HCT116 (cell line): ENCODE data around the gene PPIL3. TPM values are rescaled to one million over a fixed set of nuclear protein-coding genes. Genes with fewer than 3 reads are reported as not detected.

Experiments used
- ATAC-seq: fragments of 200-7000 bp; cut with Tn5 transposase; 2 replicates; pipeline ENCODE4 v1.9.1; 2020; ENCODE audit warnings: mild to moderate bottlenecking, moderate library complexity
- BruUV-seq: library from RNA; stranded (reverse); fragments of 400-500 nt; replicated peaks from 2 replicates; lab custom pipeline; 2021; lab: Mats Ljungman, UMichigan
- CTCF ChIA-PET: fragments of 300-600 bp; sonication (Branson Sonifier 250); formaldehyde crosslinking; loops from one replicate; lab custom pipeline; 2021; ENCODE audit warnings: antibody characterized with exemption; lab: Charles Lee
- POLR2A ChIA-PET: fragments of 300-600, 350-600 bp; sonication (Branson Sonifier 250); formaldehyde crosslinking; loops from one replicate; lab custom pipeline; 2021; ENCODE audit warnings: antibody characterized with exemption; lab: Charles Lee
- RAD21 ChIA-PET, 2 experiments: fragments of 300-600 bp; sonication (Branson Sonifier 250); formaldehyde crosslinking; loops; one replicate each; lab custom pipeline; 2023; ENCODE audit warnings: low total read pairs in 2 of 2; ENCODE audit not compliant: uncharacterized antibody in 2 of 2, unreplicated experiment in 2 of 2, low non-redundant PET in 1 of 2; lab: Charles Lee
- DNase-seq: peaks from one replicate; pipeline ENCODE4 v3.0.0-alpha.2; 2010; ENCODE audit warnings: low read depth, low spot score
- H2AFZ ChIP-seq: fragments of 200-600 bp; shearing (Covaris generic), sonication (generic); 2 replicates; pipeline ENCODE4 v1.6.1; 2017; ENCODE audit warnings: low read depth, mixed run types, mixed read lengths, antibody characterized with exemption, low read length; ENCODE audit not compliant: poor library complexity, severe bottlenecking
- H3K27ac ChIP-seq: 2 replicates; pipeline ENCODE4 v1.5.1; 2012; ENCODE audit warnings: low read depth, low read length
- H3K27me3 ChIP-seq: fragments of 200-600 bp; sonication (generic); 2 replicates; pipeline ENCODE4 v1.6.1; 2016; ENCODE audit warnings: mixed run types, low read length, mixed read lengths; ENCODE audit not compliant: insufficient read depth
- H3K36me3 ChIP-seq, 2 experiments: fragments of 200-500 bp in 1 of 2; fragments of 200-600 bp in 1 of 2; sonication (Bioruptor generic) in 1 of 2; sonication (generic) in 1 of 2; 2 replicates each; pipeline versions ENCODE4 v1.5.1 to v1.6.1; 2014 to 2016; ENCODE audit warnings: low read length in 2 of 2, inconsistent platforms in 1 of 2, mixed read lengths in 1 of 2, mixed run types in 1 of 2; ENCODE audit not compliant: insufficient read depth in 2 of 2, control insufficient read depth in 1 of 2
- H3K4me1 ChIP-seq, 2 experiments: fragments of 200-600 bp in 1 of 2; sonication (generic) in 1 of 2; 2 replicates each; pipeline versions ENCODE4 v1.5.1 to v1.6.1; 2012 to 2017; ENCODE audit warnings: low read length in 2 of 2, inconsistent platforms in 1 of 2, mild to moderate bottlenecking in 1 of 2, mixed read lengths in 1 of 2, mixed run types in 1 of 2, moderate library complexity in 1 of 2; ENCODE audit not compliant: insufficient read depth in 2 of 2, control insufficient read depth in 1 of 2
- H3K4me2 ChIP-seq: fragments of 200-600 bp; sonication (generic); 2 replicates; pipeline ENCODE4 v1.6.1; 2017; ENCODE audit warnings: mixed run types, low read length, mixed read lengths
- H3K4me3 ChIP-seq, 2 experiments: fragments of 200-600 bp in 1 of 2; sonication (generic) in 1 of 2; replicated peaks in 1 of 2; 2 replicates each; pipeline ENCODE4 v1.5.1; 2011 to 2016; ENCODE audit warnings: low read length in 2 of 2, control low read depth in 1 of 2, low read depth in 1 of 2, mild to moderate bottlenecking in 1 of 2, mixed read lengths in 1 of 2, mixed run types in 1 of 2
- H3K79me2 ChIP-seq: fragments of 200-600 bp; sonication (generic); 2 replicates; pipeline ENCODE4 v1.6.1; 2017; ENCODE audit warnings: mild to moderate bottlenecking, mixed run types, low read length, moderate library complexity, mixed read lengths; ENCODE audit not compliant: insufficient read depth
- H3K9ac ChIP-seq: fragments of 200-600 bp; sonication (generic); 2 replicates; pipeline ENCODE4 v1.6.1; 2016; ENCODE audit warnings: low read length, mixed read lengths
- H3K9me2 ChIP-seq: fragments of 200-600 bp; sonication (generic), shearing (Covaris generic); 2 replicates; pipeline ENCODE4 v1.6.1; 2017; ENCODE audit warnings: mixed run types, mild to moderate bottlenecking, moderate library complexity; ENCODE audit not compliant: insufficient read depth
- H3K9me3 ChIP-seq, 2 experiments: fragments of 200-500 bp in 1 of 2; fragments of 200-600 bp in 1 of 2; sonication (Bioruptor generic) in 1 of 2; sonication (generic) in 1 of 2; 2 replicates each; pipeline ENCODE4 v1.6.1; 2014 to 2017; ENCODE audit warnings: low read length in 2 of 2, mixed read lengths in 2 of 2, inconsistent platforms in 1 of 2, low read depth in 1 of 2, mild to moderate bottlenecking in 1 of 2, mixed run types in 1 of 2, moderate library complexity in 1 of 2; ENCODE audit not compliant: control insufficient read depth in 1 of 2, insufficient read depth in 1 of 2
- H4K20me1 ChIP-seq: fragments of 200-600 bp; sonication (generic), shearing (Covaris generic); 2 replicates; pipeline ENCODE4 v1.6.1; 2017; ENCODE audit warnings: mixed run types, mild to moderate bottlenecking, moderate library complexity; ENCODE audit not compliant: insufficient read depth
- CBX3 ChIP-seq: IDR thresholded peaks from 2 replicates; pipeline ENCODE4 v1.6.1; 2012; ENCODE audit warnings: low read depth
- CEBPB ChIP-seq: IDR thresholded peaks from 2 replicates; pipeline ENCODE4 v1.6.1; 2012; ENCODE audit warnings: low read depth
- EGR1 ChIP-seq: IDR thresholded peaks from 2 replicates; pipeline ENCODE4 v1.6.1; 2012; ENCODE audit warnings: low read depth
- ELF1 ChIP-seq: IDR thresholded peaks from 2 replicates; pipeline ENCODE4 v1.6.1; 2012; ENCODE audit warnings: low read depth, borderline replicate concordance
- EZH2 ChIP-seq: fragments of 200-600 bp; sonication (generic); IDR thresholded peaks from 2 replicates; pipeline ENCODE4 v1.6.1; 2017; ENCODE audit warnings: antibody characterized with exemption, mixed run types
- EZH2phosphoT487 ChIP-seq: fragments of 200-600 bp; IDR thresholded peaks from 2 replicates; pipeline ENCODE4 v1.6.1; 2018; ENCODE audit warnings: antibody characterized with exemption, borderline replicate concordance
- FOSL1 ChIP-seq: IDR thresholded peaks from 2 replicates; pipeline ENCODE4 v1.6.1; 2012; ENCODE audit warnings: low read depth
- JUND ChIP-seq: IDR thresholded peaks from 2 replicates; pipeline ENCODE4 v1.6.1; 2012
- POLR2A ChIP-seq: IDR thresholded peaks from 2 replicates; pipeline ENCODE4 v1.7.0; 2011; ENCODE audit warnings: borderline replicate concordance; ENCODE audit not compliant: insufficient read depth, insufficient read length; ENCODE audit errors: extremely low read depth
- RAD21 ChIP-seq: IDR thresholded peaks from 2 replicates; pipeline ENCODE4 v1.6.1; 2012; ENCODE audit warnings: low read depth, mild to moderate bottlenecking
- SIN3A ChIP-seq: IDR thresholded peaks from 2 replicates; pipeline ENCODE4 v1.6.1; 2012; ENCODE audit warnings: low read depth
- SP1 ChIP-seq: IDR thresholded peaks from 2 replicates; pipeline ENCODE4 v1.6.1; 2012; ENCODE audit warnings: low read depth
- TCF7L2 ChIP-seq: IDR thresholded peaks from 2 replicates; pipeline ENCODE4 v1.7.0; 2011; ENCODE audit warnings: borderline replicate concordance, inconsistent platforms; ENCODE audit not compliant: insufficient read depth, insufficient read length; ENCODE audit errors: extremely low read depth
- YY1 ChIP-seq: IDR thresholded peaks from 2 replicates; pipeline ENCODE4 v1.6.1; 2011; ENCODE audit warnings: low read length, low read depth, moderate library complexity, mild to moderate bottlenecking; ENCODE audit not compliant: insufficient replicate concordance; ENCODE audit errors: extremely low read depth
- ZFX ChIP-seq: fragments of 450-650 bp; IDR thresholded peaks from 2 replicates; pipeline ENCODE4 v1.6.1; 2017
- ZNF274 ChIP-seq: fragments of 200-500 bp; sonication (Bioruptor generic); IDR thresholded peaks from 2 replicates; pipeline ENCODE4 v1.6.1; 2014; ENCODE audit warnings: mild to moderate bottlenecking, low read depth, low read length, inconsistent platforms
- intact Hi-C: fragments of 100-400 bp; cut with micrococcal nuclease; formaldehyde crosslinking; loops from 2 replicates; pipeline ENCODE4 v1.10.0; 2022
- total RNA-seq: library from RNA; stranded (reverse); gene quantifications from one replicate; pipeline ENCODE4 v1.2.1, GENCODE V29; 2021; ENCODE audit not compliant: unreplicated experiment
- TF ChIP-seq, protein P1 (sequence below): IDR thresholded peaks from 2 replicates; pipeline ENCODE4 v1.6.1; 2012
- TF ChIP-seq, protein P2 (sequence below), 3 experiments: fragments of 200-600 bp in 1 of 3; sonication (generic) in 1 of 3; IDR thresholded peaks in 2 of 3; conservative IDR thresholded peaks in 1 of 3; 2 replicates each; pipeline ENCODE4 v1.5.1; 2012 to 2017; ENCODE audit warnings: low read depth in 2 of 3, low read length in 2 of 3, antibody characterized with exemption in 1 of 3, borderline replicate concordance in 1 of 3, control low read depth in 1 of 3, mild to moderate bottlenecking in 1 of 3, mixed read lengths in 1 of 3, mixed run types in 1 of 3, moderate library complexity in 1 of 3; ENCODE audit not compliant: insufficient read depth in 1 of 3
- TF ChIP-seq, protein P3 (sequence below): IDR thresholded peaks from 2 replicates; pipeline ENCODE4 v1.6.1; 2012
- TF ChIP-seq, protein P4 (sequence below): IDR thresholded peaks from 2 replicates; pipeline ENCODE4 v1.6.1; 2011; ENCODE audit warnings: mild to moderate bottlenecking, low read length, moderate library complexity; ENCODE audit not compliant: insufficient replicate concordance; ENCODE audit errors: extremely low read depth

The PPIL3 gene
- total RNA-seq, 1 experiment from 2014 or later, result 55.9 TPM

DNA sequence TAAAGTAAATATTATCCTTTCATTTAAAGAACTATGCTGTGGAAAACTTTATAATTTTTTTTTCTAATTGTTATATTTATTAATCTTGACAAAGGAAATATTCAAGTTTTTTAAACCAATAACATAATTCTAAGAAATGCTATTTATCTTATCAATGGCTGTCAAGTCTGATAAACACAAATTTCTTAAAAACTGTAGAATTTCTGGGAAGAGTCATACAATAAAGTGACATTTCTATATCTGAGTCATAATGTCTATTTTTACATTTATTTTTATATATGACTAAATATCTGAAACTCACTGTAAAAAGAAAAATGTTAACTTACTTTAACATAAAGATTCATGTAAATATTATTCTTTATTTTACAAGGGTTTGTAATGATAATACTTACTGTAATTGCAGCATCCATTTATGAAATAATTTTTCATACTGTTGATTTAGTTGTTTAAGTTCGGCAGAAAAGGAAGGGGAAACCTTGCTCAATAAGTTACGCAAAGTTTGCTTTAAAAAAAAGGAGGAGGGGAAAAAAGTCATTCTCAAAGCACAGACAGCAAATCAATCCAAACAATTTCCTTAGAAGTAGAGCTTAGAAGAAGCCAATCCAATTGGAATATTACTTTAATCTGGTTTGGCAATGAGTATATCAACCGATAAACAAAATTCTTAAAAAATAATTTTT lies 42.2 kb upstream of the PPIL3 start (continued):
- TF ChIP-seq ELF1 (no peak), EZH2phosphoT487 (no peak), CEBPB (no peak), JUND (no peak), SIN3A (no peak), EZH2 (no peak)
- TF ChIP-seq, protein P1, sequence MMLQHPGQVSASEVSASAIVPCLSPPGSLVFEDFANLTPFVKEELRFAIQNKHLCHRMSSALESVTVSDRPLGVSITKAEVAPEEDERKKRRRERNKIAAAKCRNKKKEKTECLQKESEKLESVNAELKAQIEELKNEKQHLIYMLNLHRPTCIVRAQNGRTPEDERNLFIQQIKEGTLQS, result no peak

DNA sequence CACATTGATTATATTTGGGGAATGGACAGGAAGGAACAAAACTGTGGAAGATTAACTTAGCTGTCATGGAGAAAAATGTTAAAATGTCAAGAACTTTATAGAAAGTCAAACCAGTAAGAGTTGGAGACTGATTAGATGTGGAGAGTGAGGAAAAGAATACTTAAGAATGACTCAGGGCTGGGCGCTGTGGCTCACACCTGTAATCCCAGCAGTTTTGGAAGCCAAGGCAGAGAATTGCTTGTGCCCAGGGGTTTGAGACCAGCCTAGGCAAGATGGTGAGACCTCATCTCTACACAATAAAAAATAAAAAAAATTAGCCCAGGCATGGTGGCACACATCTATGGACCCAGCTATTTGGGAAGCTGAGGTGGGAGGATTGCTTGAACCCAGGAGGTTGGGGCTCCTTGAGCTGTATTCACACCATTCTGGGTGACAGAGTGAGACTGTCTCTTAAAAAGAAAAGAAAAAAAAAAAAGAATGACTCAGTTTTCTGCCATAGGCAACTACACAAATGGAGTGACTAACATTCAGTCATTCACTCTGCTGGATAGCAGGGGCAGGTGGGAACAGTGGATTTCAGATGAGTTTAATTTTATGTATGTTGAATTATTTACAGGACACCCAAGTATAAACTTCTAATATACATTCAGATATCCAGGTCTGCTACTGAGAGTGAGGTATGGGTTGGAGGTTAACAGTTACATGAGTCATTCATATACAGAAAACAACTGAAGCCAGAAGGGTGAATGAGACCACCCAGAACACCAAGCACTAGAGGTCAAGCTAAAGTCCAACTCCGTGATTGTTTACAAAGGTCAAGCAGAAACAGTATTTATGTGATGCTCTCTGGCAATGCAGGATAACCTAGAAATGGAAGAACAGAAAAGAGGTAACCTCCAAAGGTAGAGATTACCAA lies 40.7 kb upstream of the PPIL3 start:
- no peaks in the 10 kb centered on the region for H3K9me3 ChIP-seq
- no peaks in the 10 kb centered on the region for H4K20me1 ChIP-seq
- no peak for DNase-seq
- no peaks in the 10 kb centered on the region for H3K9me2 ChIP-seq
- TF ChIP-seq, protein P2, sequence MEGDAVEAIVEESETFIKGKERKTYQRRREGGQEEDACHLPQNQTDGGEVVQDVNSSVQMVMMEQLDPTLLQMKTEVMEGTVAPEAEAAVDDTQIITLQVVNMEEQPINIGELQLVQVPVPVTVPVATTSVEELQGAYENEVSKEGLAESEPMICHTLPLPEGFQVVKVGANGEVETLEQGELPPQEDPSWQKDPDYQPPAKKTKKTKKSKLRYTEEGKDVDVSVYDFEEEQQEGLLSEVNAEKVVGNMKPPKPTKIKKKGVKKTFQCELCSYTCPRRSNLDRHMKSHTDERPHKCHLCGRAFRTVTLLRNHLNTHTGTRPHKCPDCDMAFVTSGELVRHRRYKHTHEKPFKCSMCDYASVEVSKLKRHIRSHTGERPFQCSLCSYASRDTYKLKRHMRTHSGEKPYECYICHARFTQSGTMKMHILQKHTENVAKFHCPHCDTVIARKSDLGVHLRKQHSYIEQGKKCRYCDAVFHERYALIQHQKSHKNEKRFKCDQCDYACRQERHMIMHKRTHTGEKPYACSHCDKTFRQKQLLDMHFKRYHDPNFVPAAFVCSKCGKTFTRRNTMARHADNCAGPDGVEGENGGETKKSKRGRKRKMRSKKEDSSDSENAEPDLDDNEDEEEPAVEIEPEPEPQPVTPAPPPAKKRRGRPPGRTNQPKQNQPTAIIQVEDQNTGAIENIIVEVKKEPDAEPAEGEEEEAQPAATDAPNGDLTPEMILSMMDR (IDR thresholded peaks at IDR 0.05 in 2 of 3, conservative IDR thresholded peaks at IDR 0.05 in 1 of 3; ENCODE audit: borderline replicate concordance in 1 of 3, insufficient read depth in 1 of 3, low read depth in 2 of 3, low read length in 2 of 3), result no peak
- TF ChIP-seq RAD21 (no peak), TCF7L2 (no peak), YY1 (no peak), SP1 (no peak), EGR1 (no peak), POLR2A (no peak), ZNF274 (no peak), EZH2 (no peak), ZFX (no peak), JUND (no peak), CEBPB (no peak), CBX3 (no peak), FOSL1 (no peak), SIN3A (no peak)
- TF ChIP-seq, protein P3, sequence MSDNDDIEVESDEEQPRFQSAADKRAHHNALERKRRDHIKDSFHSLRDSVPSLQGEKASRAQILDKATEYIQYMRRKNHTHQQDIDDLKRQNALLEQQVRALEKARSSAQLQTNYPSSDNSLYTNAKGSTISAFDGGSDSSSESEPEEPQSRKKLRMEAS, result no peak
- TF ChIP-seq, protein P1, result no peak
- TF ChIP-seq, protein P4, sequence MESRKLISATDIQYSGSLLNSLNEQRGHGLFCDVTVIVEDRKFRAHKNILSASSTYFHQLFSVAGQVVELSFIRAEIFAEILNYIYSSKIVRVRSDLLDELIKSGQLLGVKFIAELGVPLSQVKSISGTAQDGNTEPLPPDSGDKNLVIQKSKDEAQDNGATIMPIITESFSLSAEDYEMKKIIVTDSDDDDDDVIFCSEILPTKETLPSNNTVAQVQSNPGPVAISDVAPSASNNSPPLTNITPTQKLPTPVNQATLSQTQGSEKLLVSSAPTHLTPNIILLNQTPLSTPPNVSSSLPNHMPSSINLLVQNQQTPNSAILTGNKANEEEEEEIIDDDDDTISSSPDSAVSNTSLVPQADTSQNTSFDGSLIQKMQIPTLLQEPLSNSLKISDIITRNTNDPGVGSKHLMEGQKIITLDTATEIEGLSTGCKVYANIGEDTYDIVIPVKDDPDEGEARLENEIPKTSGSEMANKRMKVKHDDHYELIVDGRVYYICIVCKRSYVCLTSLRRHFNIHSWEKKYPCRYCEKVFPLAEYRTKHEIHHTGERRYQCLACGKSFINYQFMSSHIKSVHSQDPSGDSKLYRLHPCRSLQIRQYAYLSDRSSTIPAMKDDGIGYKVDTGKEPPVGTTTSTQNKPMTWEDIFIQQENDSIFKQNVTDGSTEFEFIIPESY, result no peak
- H3K4me2 ChIP-seq, result no peak overlapping the region
- H3K36me3 ChIP-seq, result peaks cover 21 to 41% of the 10 kb centered on the region in 2 experiments
- RAD21 ChIA-PET, result no interaction called here
- no peaks in the 10 kb centered on the region for H3K4me1 ChIP-seq
- no peak for ATAC-seq
- POLR2A ChIA-PET, result no interaction called here
- intact Hi-C loops, result no loop called here
- H2AFZ ChIP-seq, result no peak overlapping the region
- no peaks in the 10 kb centered on the region for H3K27me3 ChIP-seq
- H3K79me2 ChIP-seq, result no peaks in the 10 kb centered on the region
- CTCF ChIA-PET, result no interaction called here
- no TSS peak for BruUV-seq
- no peak overlapping the region for H3K9ac ChIP-seq
- H3K4me3 ChIP-seq, result no peak overlapping the region
- H3K27ac ChIP-seq, result no peak overlapping the region
